Calu3 (cell line): ENCODE measurements around the gene PLEKHG5. TPM values are rescaled to one million over a fixed set of nuclear protein-coding genes. Genes with fewer than 3 reads are reported as not detected.

ENCODE experiments used
- BruUV-seq: library from RNA; stranded (reverse); fragments of 400-500 nt; replicated peaks from 2 replicates; lab custom pipeline; 2021; lab: Mats Ljungman, UMichigan
- CTCF ChIA-PET: fragments of 300-600 bp; sonication (Branson Sonifier 250); formaldehyde crosslinking; loops from one replicate; lab custom pipeline; 2022; ENCODE audit warnings: antibody characterized with exemption; lab: Charles Lee
- DNase-seq: peaks from one replicate; pipeline ENCODE4 v3.0.0; 2022
- H3K27ac Mint-ChIP-seq: one replicate; pipeline ENCODE4 v1.8.0; 2022; ENCODE audit warnings: mixed read lengths; ENCODE audit not compliant: unreplicated experiment
- H3K27me3 Mint-ChIP-seq: one replicate; pipeline ENCODE4 v1.8.0; 2022; ENCODE audit warnings: mixed read lengths; ENCODE audit not compliant: unreplicated experiment
- H3K36me3 Mint-ChIP-seq: one replicate; pipeline ENCODE4 v1.8.0; 2022; ENCODE audit warnings: mild to moderate bottlenecking, moderate library complexity, mixed read lengths; ENCODE audit not compliant: insufficient read depth, unreplicated experiment
- H3K4me1 Mint-ChIP-seq: one replicate; pipeline ENCODE4 v1.8.0; 2022; ENCODE audit warnings: mild to moderate bottlenecking, low read depth, mixed read lengths; ENCODE audit not compliant: unreplicated experiment
- H3K4me3 Mint-ChIP-seq: one replicate; pipeline ENCODE4 v1.8.0; 2022; ENCODE audit warnings: mild to moderate bottlenecking, low read depth, moderate library complexity, mixed read lengths; ENCODE audit not compliant: unreplicated experiment
- H3K9me3 Mint-ChIP-seq: one replicate; pipeline ENCODE4 v1.8.0; 2022; ENCODE audit warnings: low read depth, mixed read lengths; ENCODE audit not compliant: unreplicated experiment
- CTCF ChIP-seq: fragments of 200-600 bp; IDR thresholded peaks from one replicate; pipeline ENCODE4 v1.8.0; 2022; ENCODE audit warnings: antibody characterized with exemption; ENCODE audit not compliant: unreplicated experiment
- intact Hi-C: fragments of 100-400 bp; cut with micrococcal nuclease; formaldehyde crosslinking; loops from one replicate; pipeline ENCODE4 v1.10.0; 2022; ENCODE audit not compliant: unreplicated experiment
- total RNA-seq: library from RNA; stranded (reverse); gene quantifications from 2 replicates; pipeline ENCODE4 v1.2.3, GENCODE V29; 2022

PLEKHG5 gene
- total RNA-seq, 1 experiment from 2014 or later, result 5.1 TPM

GRCh38 chr1:6534248-6534822, 42.9 kb upstream of the PLEKHG5 start:
- no peak overlapping the region for H3K27ac Mint-ChIP-seq

GRCh38 chr1:6531996-6532395, 40.5 kb upstream of the PLEKHG5 start:
- H3K4me3 Mint-ChIP-seq, result no peak overlapping the region
- peaks cover 15% of the 10 kb centered on the region for H3K36me3 Mint-ChIP-seq
- no peak for TF ChIP-seq CTCF
- H3K9me3 Mint-ChIP-seq, result no peaks in the 10 kb centered on the region
- no peaks in the 10 kb centered on the region for H3K4me1 Mint-ChIP-seq
- no peak for DNase-seq
- CTCF ChIA-PET, result no interaction called here
- no peak overlapping the region for H3K27ac Mint-ChIP-seq
- intact Hi-C loops, result no loop called here
- H3K27me3 Mint-ChIP-seq, result no peaks in the 10 kb centered on the region
- no TSS peak for BruUV-seq

More at GRCh38 chr1:6534248-6534822, 42.9 kb upstream of the PLEKHG5 start:
- intact Hi-C loops, result no loop called here
- H3K36me3 Mint-ChIP-seq, result peaks cover 5% of the 10 kb centered on the region
- H3K9me3 Mint-ChIP-seq, result no peaks in the 10 kb centered on the region
- TF ChIP-seq CTCF, result no peak
- no TSS peak for BruUV-seq
- no peaks in the 10 kb centered on the region for H3K4me1 Mint-ChIP-seq
- CTCF ChIA-PET, result no interaction called here
- no peak overlapping the region for H3K4me3 Mint-ChIP-seq
- no peak for DNase-seq
- H3K27me3 Mint-ChIP-seq, result no peaks in the 10 kb centered on the region

GRCh38 chr1:6530504-6531160, 39.2 kb upstream of the PLEKHG5 start:
- no TSS peak for BruUV-seq
- no peak overlapping the region for H3K4me3 Mint-ChIP-seq
- intact Hi-C loops, result no loop called here
- DNase-seq, result no peak
- CTCF ChIA-PET, result no interaction called here
- H3K4me1 Mint-ChIP-seq, result no peaks in the 10 kb centered on the region
- no peaks in the 10 kb centered on the region for H3K27me3 Mint-ChIP-seq
- H3K27ac Mint-ChIP-seq, result no peak overlapping the region
- peaks cover 28% of the 10 kb centered on the region for H3K36me3 Mint-ChIP-seq
- TF ChIP-seq CTCF, result no peak
- no peaks in the 10 kb centered on the region for H3K9me3 Mint-ChIP-seq

GRCh38 chr1:6528492-6528891, 37.0 kb upstream of the PLEKHG5 start:
- BruUV-seq, result no TSS peak

More at GRCh38 chr1:6528492-6528891, 37.0 kb upstream of the PLEKHG5 start:
- intact Hi-C loops, result no loop called here
- no peaks in the 10 kb centered on the region for H3K27me3 Mint-ChIP-seq
- DNase-seq, result no peak
- CTCF ChIA-PET, result no interaction called here
- no peaks in the 10 kb centered on the region for H3K4me1 Mint-ChIP-seq
- no peak overlapping the region for H3K27ac Mint-ChIP-seq
- no peak for TF ChIP-seq CTCF
- H3K9me3 Mint-ChIP-seq, result no peaks in the 10 kb centered on the region
- peaks cover 31% of the 10 kb centered on the region for H3K36me3 Mint-ChIP-seq
- H3K4me3 Mint-ChIP-seq, result no peak overlapping the region
